GM13976 (cell line): Measurements from ENCODE around the gene EFCAB14.

Source experiments
- DNase-seq: peaks from one replicate; pipeline ENCODE4 v3.0.0; 2012; ENCODE audit warnings: low spot score
- in situ Hi-C: fragments of 300-500 bp; cut with MboI; formaldehyde crosslinking; loops from one replicate; pipeline ENCODE4 v1.12.0; 2022; ENCODE audit warnings: low sequenced_read_pairs, mixed read lengths, inconsistent platforms; ENCODE audit not compliant: unreplicated experiment
- TF ChIP-seq, protein P1 (sequence below): IDR thresholded peaks from 2 replicates; pipeline ENCODE4 v1.5.1; 2012; ENCODE audit warnings: borderline replicate concordance, mild to moderate bottlenecking; ENCODE audit not compliant: insufficient read depth; ENCODE audit errors: extremely low read depth, missing control alignments, control extremely low read depth

Gene EFCAB14

DNA sequence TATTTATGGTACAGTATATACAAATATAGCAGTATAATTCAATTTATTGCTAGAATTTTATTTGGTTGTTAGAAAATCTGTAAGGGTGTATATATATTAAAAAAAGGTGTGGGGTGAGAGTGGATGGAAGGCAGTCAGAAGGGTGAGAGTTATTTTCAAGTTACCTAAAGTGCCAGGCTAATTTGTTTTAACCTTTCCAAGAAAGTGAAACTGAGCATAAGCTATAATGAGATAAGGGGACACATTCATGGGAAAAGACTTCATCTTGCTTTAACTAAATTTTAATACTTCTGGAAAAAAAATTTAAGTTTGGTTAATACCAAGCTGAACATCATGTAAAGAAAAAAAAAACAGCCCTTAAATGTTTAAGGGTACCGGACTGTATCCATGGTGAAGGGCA is 42.4 kb downstream of the EFCAB14 start:
- in situ Hi-C loops: no loop called here
- TF ChIP-seq, protein P1, sequence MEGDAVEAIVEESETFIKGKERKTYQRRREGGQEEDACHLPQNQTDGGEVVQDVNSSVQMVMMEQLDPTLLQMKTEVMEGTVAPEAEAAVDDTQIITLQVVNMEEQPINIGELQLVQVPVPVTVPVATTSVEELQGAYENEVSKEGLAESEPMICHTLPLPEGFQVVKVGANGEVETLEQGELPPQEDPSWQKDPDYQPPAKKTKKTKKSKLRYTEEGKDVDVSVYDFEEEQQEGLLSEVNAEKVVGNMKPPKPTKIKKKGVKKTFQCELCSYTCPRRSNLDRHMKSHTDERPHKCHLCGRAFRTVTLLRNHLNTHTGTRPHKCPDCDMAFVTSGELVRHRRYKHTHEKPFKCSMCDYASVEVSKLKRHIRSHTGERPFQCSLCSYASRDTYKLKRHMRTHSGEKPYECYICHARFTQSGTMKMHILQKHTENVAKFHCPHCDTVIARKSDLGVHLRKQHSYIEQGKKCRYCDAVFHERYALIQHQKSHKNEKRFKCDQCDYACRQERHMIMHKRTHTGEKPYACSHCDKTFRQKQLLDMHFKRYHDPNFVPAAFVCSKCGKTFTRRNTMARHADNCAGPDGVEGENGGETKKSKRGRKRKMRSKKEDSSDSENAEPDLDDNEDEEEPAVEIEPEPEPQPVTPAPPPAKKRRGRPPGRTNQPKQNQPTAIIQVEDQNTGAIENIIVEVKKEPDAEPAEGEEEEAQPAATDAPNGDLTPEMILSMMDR: no peak
- DNase-seq: no peak

DNA sequence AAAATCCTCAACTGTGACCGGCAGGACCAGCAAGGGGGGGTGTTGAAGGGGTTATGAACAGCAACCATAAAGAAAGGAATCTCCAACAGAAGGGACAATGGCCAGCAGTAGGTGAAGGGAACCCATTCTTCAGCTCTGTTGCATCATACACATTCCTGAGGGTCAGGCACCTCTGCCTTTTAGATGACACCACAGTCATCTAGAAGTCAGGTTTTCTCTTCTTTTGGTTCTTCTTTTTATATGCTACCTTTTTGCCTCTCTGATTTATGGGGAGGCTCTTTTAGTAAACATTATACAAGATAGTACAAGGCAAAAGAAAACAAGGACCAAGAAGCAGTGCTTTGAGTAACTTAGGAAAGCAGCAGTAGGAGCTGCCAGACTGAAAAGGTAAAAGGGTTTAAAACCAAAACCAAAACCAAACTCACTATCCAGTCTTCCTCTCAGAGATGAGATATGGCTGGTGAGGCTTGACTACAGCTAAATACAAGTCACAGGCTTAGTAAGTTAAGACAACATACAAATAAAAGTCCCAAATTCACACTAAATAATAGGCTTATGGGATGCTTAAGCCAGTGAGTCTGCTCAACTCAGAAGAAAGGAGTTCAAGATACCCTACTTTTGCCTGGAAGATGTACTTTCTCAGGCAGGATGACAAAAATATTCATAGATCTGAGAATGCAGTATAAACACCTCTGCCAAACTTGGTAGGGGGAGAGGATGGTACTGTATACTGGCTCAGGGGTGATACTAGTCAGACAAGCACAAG is 43.2 kb downstream of the EFCAB14 start:
- DNase-seq: peak; percentile 40
- TF ChIP-seq, protein P1: no peak
- in situ Hi-C loops: no loop called here

DNA sequence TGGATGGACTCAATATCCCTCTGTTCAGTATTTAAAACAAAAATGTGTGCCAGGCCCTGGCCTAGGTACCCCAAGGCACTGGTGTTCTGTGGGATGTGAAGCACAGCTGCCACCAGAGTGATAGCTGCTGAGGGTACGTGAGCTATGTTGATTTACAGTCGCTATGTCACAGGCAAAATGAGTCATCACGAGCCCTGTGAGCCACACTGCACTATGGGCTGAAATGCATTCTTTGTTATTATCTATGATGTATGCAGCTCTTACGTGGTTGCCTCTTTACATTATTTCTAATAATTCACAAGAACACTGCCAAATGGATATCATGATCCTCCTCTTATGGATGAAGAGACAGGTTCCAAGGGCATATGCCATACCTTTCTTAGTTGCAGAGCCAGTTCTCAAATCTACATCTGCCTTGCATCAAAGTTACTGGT is 45.1 kb downstream of the EFCAB14 start:
- TF ChIP-seq, protein P1: no peak
- in situ Hi-C loops: no loop called here
- DNase-seq: no peak

DNA sequence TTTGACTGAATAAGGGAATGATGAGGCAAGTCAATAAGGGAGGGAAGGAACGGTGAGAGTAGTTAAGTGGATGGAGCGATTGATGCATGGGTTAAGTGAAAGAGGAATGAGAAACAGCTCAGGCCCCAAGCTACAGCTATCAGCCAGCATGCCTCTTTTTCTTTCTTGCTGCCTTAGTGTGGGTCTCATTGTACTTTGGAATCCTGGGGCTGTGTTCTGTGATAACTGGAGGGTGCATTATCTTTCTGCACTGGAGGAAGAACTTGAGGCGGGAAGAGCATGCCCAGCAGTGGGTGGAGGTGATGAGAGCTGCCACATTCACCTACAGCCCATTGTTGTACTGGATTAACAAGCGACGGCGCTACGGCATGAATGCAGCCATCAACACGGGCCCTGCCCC is 46.2 kb downstream of the EFCAB14 start:
- TF ChIP-seq, protein P1: no peak
- no peak for DNase-seq
- in situ Hi-C loops: no loop called here

DNA sequence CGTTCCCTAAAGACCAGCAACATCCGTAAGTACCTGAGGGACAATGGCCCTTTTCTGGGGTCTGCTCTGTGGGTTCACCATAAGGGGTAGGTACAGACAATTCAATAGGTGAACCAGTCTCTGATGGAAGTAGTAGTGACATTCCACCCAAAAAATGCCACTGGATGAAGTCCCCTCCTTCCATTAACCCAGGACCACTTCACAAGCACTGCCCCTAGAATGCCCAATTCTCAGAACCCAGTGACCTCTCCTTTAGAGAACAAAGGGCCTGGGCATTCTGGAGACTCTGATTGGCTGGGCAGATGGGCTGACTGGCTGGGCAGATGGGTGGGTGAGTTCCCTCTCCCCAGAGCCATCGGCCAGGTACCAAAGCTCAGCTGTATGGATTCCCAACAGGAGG is 47.4 kb downstream of the EFCAB14 start, which contains the start of gene TEX38:
TEX38 (plus strand) TSS at position 301 of the 400 bp plus-strand sequence; CDS start at position 382, 81 bp downstream.
- in situ Hi-C loops: no loop called here
- TF ChIP-seq, protein P1: no peak
- no peak for DNase-seq

DNA sequence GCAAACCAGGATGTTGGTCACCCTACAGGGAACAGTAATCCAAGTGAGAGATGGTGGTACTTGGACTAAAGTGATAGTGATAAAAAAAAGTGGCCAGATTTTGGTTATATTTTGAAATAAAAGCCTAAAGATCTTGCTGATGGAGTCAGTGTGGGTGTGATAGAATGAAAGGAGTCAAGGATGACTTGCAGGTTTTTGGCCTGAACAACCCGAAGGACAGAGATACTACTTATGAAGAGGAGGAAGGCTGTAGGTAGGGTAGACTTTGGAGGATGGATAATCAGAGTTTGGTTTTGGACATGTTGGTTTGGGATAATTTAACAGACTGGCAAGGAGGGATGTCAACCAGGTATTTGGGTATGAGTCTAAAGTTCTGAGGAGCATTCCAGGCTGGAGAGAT is 48.8 kb downstream of the EFCAB14 start:
- TF ChIP-seq, protein P1: no peak
- DNase-seq: no peak
- in situ Hi-C loops: no loop called here
